Endodermal cell (in vitro differentiated cells): Measurements from ENCODE around the gene PPP1R12A. TPM values are rescaled to one million over a fixed set of nuclear protein-coding genes. Genes with fewer than 3 reads are reported as not detected.

Experiments used
- DNase-seq: peaks from one replicate; pipeline ENCODE4 v3.0.0-alpha.2; 2017
- H3K27ac ChIP-seq: 2 replicates; pipeline ENCODE4 v1.5.1; 2013; ENCODE audit warnings: mild to moderate bottlenecking, low read depth, low read length, moderate library complexity
- H3K27me3 ChIP-seq: 2 replicates; pipeline ENCODE4 v1.6.1; 2013; ENCODE audit warnings: mild to moderate bottlenecking, low read length, moderate library complexity; ENCODE audit not compliant: insufficient read depth, control insufficient read depth, poor library complexity, severe bottlenecking
- H3K36me3 ChIP-seq: 2 replicates; pipeline ENCODE4 v1.7.0; 2013; ENCODE audit warnings: mild to moderate bottlenecking, low read length, moderate library complexity; ENCODE audit not compliant: control insufficient read depth, insufficient read depth
- H3K4me1 ChIP-seq: one replicate; pipeline ENCODE4 v1.7.0; 2013; ENCODE audit warnings: low read length; ENCODE audit not compliant: control insufficient read depth, insufficient read depth
- H3K4me3 ChIP-seq: 2 replicates; pipeline ENCODE4 v1.5.1; 2013; ENCODE audit warnings: mild to moderate bottlenecking, low read length, moderate library complexity
- H3K9ac ChIP-seq: 2 replicates; pipeline ENCODE4 v1.6.1; 2013; ENCODE audit warnings: mild to moderate bottlenecking, low read length, moderate library complexity; ENCODE audit not compliant: poor library complexity, severe bottlenecking; ENCODE audit errors: extremely low read depth
- H3K9me3 ChIP-seq: 2 replicates; pipeline ENCODE4 v1.6.1; 2013; ENCODE audit warnings: mild to moderate bottlenecking, low read length, moderate library complexity; ENCODE audit not compliant: control insufficient read depth
- H3K27ac Mint-ChIP-seq: 2 replicates; pipeline ENCODE4 v1.8.0; 2020; ENCODE audit warnings: mixed read lengths
- H3K27me3 Mint-ChIP-seq: 2 replicates; pipeline ENCODE4 v1.8.0; 2021; ENCODE audit warnings: mild to moderate bottlenecking, mixed read lengths; ENCODE audit not compliant: insufficient read depth
- H3K36me3 Mint-ChIP-seq: 2 replicates; pipeline ENCODE4 v1.8.0; 2020; ENCODE audit warnings: low read depth, mixed read lengths
- H3K4me1 Mint-ChIP-seq: 2 replicates; pipeline ENCODE4 v1.8.0; 2020; ENCODE audit warnings: mixed read lengths
- H3K4me3 Mint-ChIP-seq: 2 replicates; pipeline ENCODE4 v1.8.0; 2020; ENCODE audit warnings: mild to moderate bottlenecking, moderate library complexity, mixed read lengths
- H3K9me3 Mint-ChIP-seq: 2 replicates; pipeline ENCODE4 v1.8.0; 2020; ENCODE audit warnings: mild to moderate bottlenecking, mixed read lengths
- WGBS, 2 experiments: methylation state at CpG; one replicate each; pipeline versions ENCODE4 v1.1.5 to v1.1.7; 2013; ENCODE audit warnings: missing lambda C conversion rate in 2 of 2, mixed read lengths in 1 of 2; ENCODE audit not compliant: insufficient coverage in 1 of 2, insufficient read length in 1 of 2; 5-methylcytosine and 5-hydroxymethylcytosine counted together
- total RNA-seq, 2 donors: library from RNA; stranded (reverse); fragmentation: NEBNext Ultra II Directional in 1 of 2; extraction: Animal tissue kit (Norgen Biotek cat#: 25700) in 1 of 2; gene quantifications; 2 replicates in 1 of 2; 3 replicates in 1 of 2; pipeline ENCODE4 v1.2.1, GENCODE V29; 2021
- TF ChIP-seq, protein P1 (sequence below): fragments of 200-600 bp; sonication (generic); conservative IDR thresholded peaks from 2 replicates; pipeline ENCODE4 v1.5.0; 2021; ENCODE audit warnings: antibody characterized with exemption, mild to moderate bottlenecking

PPP1R12A gene
- total RNA-seq, 2 donors from 2014 or later = 80.0 to 94.7 TPM

DNA sequence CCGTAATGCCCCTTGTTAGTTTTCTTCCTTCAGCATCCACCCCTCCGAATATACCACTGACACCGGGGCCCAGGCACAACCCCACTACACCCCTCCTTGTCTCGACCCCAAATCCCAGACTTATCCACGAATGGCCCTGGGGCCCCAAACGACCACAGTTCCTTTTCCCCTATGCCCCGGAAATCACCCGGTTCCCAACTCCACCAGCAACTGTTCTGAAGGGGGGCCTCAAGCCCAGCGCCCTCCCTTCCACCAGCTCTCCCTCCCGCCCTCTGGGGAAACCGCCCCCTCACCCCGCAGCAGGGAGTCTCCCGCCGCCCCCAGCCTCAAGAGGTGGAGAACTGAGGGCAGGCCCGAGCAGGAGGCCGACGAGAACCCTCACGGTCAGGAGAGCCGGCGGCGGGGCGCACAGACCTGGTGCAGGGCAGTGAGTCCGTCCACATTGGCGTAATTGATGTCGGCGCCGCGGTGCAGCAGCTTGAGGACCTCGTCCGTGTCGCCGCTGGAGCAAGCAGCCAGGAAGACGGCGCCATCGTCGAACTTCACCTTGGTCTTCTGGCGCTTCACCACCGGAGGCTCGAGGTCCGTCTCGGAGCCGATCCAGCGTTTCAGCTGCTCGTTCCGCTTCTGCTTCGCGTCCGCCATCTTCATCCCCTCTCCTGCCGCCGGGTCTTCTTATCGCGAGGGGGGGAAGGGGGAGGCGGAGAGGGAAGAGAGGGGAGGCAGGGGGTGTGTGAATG lies 446 bp downstream of the PPP1R12A start:
- Mint-ChIP-seq H3K27ac (peak overlapping the region; percentile 100), H3K4me1 (peaks cover 30% of the 10 kb centered on the region), H3K36me3 (peaks cover 6% of the 10 kb centered on the region), H3K27me3 (no peaks in the 10 kb centered on the region), H3K4me3 (peak overlapping the region; percentile 100), H3K9me3 (no peaks in the 10 kb centered on the region)
- Histone ChIP-seq H3K4me1 (no peaks in the 10 kb centered on the region), H3K27ac (peak overlapping the region; percentile 93), H3K27me3 (no peaks in the 10 kb centered on the region), H3K9me3 (peaks cover 3% of the 10 kb centered on the region), H3K9ac (peak overlapping the region; percentile 89), H3K36me3 (peaks cover 6% of the 10 kb centered on the region), H3K4me3 (peak overlapping the region; percentile 96)
- DNase-seq = peak; percentile 90
- TF ChIP-seq, protein P1, sequence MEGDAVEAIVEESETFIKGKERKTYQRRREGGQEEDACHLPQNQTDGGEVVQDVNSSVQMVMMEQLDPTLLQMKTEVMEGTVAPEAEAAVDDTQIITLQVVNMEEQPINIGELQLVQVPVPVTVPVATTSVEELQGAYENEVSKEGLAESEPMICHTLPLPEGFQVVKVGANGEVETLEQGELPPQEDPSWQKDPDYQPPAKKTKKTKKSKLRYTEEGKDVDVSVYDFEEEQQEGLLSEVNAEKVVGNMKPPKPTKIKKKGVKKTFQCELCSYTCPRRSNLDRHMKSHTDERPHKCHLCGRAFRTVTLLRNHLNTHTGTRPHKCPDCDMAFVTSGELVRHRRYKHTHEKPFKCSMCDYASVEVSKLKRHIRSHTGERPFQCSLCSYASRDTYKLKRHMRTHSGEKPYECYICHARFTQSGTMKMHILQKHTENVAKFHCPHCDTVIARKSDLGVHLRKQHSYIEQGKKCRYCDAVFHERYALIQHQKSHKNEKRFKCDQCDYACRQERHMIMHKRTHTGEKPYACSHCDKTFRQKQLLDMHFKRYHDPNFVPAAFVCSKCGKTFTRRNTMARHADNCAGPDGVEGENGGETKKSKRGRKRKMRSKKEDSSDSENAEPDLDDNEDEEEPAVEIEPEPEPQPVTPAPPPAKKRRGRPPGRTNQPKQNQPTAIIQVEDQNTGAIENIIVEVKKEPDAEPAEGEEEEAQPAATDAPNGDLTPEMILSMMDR = no peak
- 0% methylated on average over 9 to 48 of the region's 53 CpGs for WGBS, 2 experiments

DNA sequence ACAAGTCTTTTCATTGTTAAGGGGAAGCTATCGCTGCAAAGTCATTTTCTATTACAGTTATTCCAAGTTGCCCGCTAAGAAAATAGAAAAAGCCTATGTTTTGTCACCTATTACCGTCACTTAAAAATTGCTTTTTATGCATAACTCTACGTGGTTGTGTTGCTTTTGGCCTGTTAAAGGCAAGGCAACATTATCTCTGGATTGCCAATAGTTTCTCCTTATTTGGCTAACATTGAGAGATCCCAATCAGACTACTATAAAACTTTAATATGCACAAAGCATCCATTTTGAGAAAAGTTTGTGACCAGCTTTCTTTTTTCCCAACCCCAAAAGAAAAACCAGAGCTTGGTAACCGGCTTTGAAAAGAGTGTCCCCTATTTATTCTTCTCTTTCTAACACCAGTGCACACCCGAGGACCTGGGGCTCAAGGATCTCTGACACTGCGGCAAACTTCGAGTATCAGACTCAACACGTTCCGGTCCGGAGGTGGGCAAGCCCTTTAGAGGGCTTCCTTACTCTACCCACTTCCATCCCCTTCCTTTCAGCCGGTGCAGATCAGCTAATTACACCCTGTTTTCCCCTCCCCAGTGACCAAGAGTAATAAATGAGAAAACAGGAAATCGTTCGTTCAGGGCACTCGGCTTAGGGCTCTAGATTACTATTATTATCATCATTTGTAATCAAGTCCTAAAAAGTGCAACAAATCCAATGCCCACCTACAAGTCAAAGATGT lies 1.2 kb downstream of the PPP1R12A start:
- no peaks in the 10 kb centered on the region for H3K4me1 ChIP-seq
- peak overlapping the region; percentile 96 for H3K4me3 ChIP-seq
- H3K27me3 ChIP-seq = no peaks in the 10 kb centered on the region
- Mint-ChIP-seq H3K4me3 (peak overlapping the region; percentile 100), H3K4me1 (peaks cover 32% of the 10 kb centered on the region), H3K27me3 (no peaks in the 10 kb centered on the region), H3K9me3 (no peaks in the 10 kb centered on the region), H3K27ac (peak overlapping the region; percentile 100), H3K36me3 (peaks cover 8% of the 10 kb centered on the region)
- H3K9ac ChIP-seq = peak overlapping the region; percentile 89
- H3K27ac ChIP-seq = peak overlapping the region; percentile 93
- peaks cover 6% of the 10 kb centered on the region for H3K36me3 ChIP-seq
- TF ChIP-seq, protein P1 = no peak
- peaks cover 3% of the 10 kb centered on the region for H3K9me3 ChIP-seq
- peak; percentile 65 for DNase-seq
- WGBS, 2 experiments = 0 to 1% methylated on average over 5 to 15 of the region's 15 CpGs

DNA sequence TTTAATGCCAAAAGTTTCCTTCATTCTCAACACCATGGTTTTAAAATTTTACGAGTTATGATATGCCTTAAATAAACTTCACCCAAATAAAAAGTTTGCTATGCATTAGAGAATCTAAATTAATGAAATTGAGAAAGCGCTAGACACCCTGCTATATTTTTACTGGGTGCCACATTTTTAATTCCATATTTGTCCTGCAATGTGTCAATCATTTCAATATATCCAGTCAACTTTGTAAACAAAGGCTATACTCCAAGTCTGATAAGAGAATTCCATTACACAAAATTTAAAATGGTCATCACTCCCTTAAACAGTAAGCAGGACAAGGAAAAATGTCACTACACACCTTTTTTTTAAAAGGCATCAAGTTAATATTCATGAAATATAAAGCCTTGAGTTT lies 1.9 kb downstream of the PPP1R12A start:
- no peaks in the 10 kb centered on the region for H3K4me1 ChIP-seq
- peaks cover 3% of the 10 kb centered on the region for H3K9me3 ChIP-seq
- WGBS, 2 experiments = 83% methylated on average over 1 of the region's 2 CpGs; no CpG with 5 or more reads in 1 of the 2 experiments
- Mint-ChIP-seq H3K4me1 (peaks cover 32% of the 10 kb centered on the region), H3K27ac (no peak overlapping the region), H3K4me3 (peak overlapping the region; percentile 100), H3K36me3 (peaks cover 8% of the 10 kb centered on the region), H3K9me3 (no peaks in the 10 kb centered on the region), H3K27me3 (no peaks in the 10 kb centered on the region)
- peak overlapping the region; percentile 89 for H3K9ac ChIP-seq
- DNase-seq = no peak
- H3K27me3 ChIP-seq = no peaks in the 10 kb centered on the region
- H3K4me3 ChIP-seq = peak overlapping the region; percentile 96
- TF ChIP-seq, protein P1 = no peak
- H3K27ac ChIP-seq = no peak overlapping the region
- H3K36me3 ChIP-seq = peaks cover 6% of the 10 kb centered on the region
